MM.1S (cell line): Measurements from ENCODE around the gene ACSL4.

Experiments
- EZH2phosphoT487 ChIP-seq: fragments of 300-600 bp; sonication (generic); IDR thresholded peaks from 2 replicates; pipeline ENCODE4 v1.6.1; 2018; ENCODE audit warnings: antibody characterized with exemption, low read length
- TF ChIP-seq, protein P1 (sequence below): fragments of 300-600 bp; sonication (generic); IDR thresholded peaks from 2 replicates; pipeline ENCODE4 v1.5.1; 2016; ENCODE audit warnings: antibody characterized with exemption, low read length, mixed read lengths

DNA sequence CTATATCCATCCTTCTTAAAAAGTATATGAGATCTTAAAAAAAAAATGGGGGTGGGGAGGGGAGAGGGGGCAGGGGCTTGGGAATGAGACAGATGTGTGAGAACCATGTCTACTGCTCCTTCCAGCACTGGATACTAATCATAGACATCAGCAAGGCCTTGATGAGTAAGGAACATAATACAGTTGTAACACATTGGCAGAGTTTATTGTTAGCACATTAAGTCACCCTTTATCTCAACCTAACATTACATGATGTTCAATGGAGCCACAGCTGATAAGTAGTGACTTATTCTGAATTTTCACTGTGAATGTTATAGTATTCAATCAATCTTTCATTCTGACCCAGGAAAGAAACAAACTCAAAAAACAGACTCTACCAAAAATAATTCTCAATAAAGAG lies 60.8 kb downstream of the ACSL4 start:
- TF ChIP-seq, protein P1, sequence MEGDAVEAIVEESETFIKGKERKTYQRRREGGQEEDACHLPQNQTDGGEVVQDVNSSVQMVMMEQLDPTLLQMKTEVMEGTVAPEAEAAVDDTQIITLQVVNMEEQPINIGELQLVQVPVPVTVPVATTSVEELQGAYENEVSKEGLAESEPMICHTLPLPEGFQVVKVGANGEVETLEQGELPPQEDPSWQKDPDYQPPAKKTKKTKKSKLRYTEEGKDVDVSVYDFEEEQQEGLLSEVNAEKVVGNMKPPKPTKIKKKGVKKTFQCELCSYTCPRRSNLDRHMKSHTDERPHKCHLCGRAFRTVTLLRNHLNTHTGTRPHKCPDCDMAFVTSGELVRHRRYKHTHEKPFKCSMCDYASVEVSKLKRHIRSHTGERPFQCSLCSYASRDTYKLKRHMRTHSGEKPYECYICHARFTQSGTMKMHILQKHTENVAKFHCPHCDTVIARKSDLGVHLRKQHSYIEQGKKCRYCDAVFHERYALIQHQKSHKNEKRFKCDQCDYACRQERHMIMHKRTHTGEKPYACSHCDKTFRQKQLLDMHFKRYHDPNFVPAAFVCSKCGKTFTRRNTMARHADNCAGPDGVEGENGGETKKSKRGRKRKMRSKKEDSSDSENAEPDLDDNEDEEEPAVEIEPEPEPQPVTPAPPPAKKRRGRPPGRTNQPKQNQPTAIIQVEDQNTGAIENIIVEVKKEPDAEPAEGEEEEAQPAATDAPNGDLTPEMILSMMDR: no peak
- TF ChIP-seq EZH2phosphoT487: no peak
